SU-DHL-6 (cell line): Measurements from ENCODE around the gene SRCAP.

Experiments used
- H2AFZ ChIP-seq: fragments of 200-600 bp; sonication (generic); 2 replicates; pipeline ENCODE4 v1.6.1; 2014; ENCODE audit warnings: low read depth, mild to moderate bottlenecking, moderate library complexity, mixed read lengths, antibody characterized with exemption, low read length; ENCODE audit not compliant: severe bottlenecking
- H3F3A ChIP-seq: fragments of 200-600 bp; shearing (Covaris generic); 2 replicates; pipeline ENCODE4 v1.6.0; 2016; ENCODE audit warnings: antibody characterized with exemption, mild to moderate bottlenecking; ENCODE audit not compliant: insufficient read depth
- H3K27ac ChIP-seq: fragments of 200-600 bp; sonication (generic); 2 replicates; pipeline ENCODE4 v1.5.1; 2016; ENCODE audit warnings: low read depth, mild to moderate bottlenecking, low read length, moderate library complexity, mixed read lengths
- H3K27me3 ChIP-seq: fragments of 200-600 bp; sonication (generic), shearing (Covaris generic); 2 replicates; pipeline ENCODE4 v1.6.0; 2014; ENCODE audit warnings: mild to moderate bottlenecking, low read length
- H3K36me3 ChIP-seq: fragments of 200-600 bp; sonication (generic); 2 replicates; pipeline ENCODE4 v1.6.1; 2014; ENCODE audit warnings: mild to moderate bottlenecking, low read length, mixed read lengths
- H3K4me2 ChIP-seq: fragments of 300-600, 200-600 bp; shearing (Covaris generic), sonication (generic); 2 replicates; pipeline ENCODE4 v1.6.0; 2014; ENCODE audit warnings: low read length, low read depth, mild to moderate bottlenecking; ENCODE audit not compliant: poor library complexity, severe bottlenecking
- H3K4me3 ChIP-seq: fragments of 200-600 bp; sonication (generic); 2 replicates; pipeline ENCODE4 v1.5.1; 2014; ENCODE audit warnings: antibody characterized with exemption, low read length, mild to moderate bottlenecking, mixed read lengths; ENCODE audit not compliant: insufficient read depth, poor library complexity, severe bottlenecking
- H3K79me2 ChIP-seq: fragments of 200-600 bp; sonication (generic); 2 replicates; pipeline ENCODE4 v1.6.1; 2014; ENCODE audit warnings: mild to moderate bottlenecking, low read length, moderate library complexity; ENCODE audit not compliant: insufficient read depth
- H3K9ac ChIP-seq: fragments of 200-600 bp; sonication (generic); 2 replicates; pipeline ENCODE4 v1.7.0; 2014; ENCODE audit warnings: mild to moderate bottlenecking, low read length
- H3K9me2 ChIP-seq: fragments of 200-600 bp; sonication (generic); replicated peaks from 2 replicates; pipeline ENCODE4 v1.6.1; 2014; ENCODE audit warnings: low read length; ENCODE audit not compliant: insufficient read depth
- H3K9me3 ChIP-seq: fragments of 200-600 bp; sonication (generic); 2 replicates; pipeline ENCODE4 v1.6.1; 2014; ENCODE audit warnings: low read length, mixed read lengths; ENCODE audit not compliant: insufficient read depth
- H4K20me1 ChIP-seq: fragments of 200-600 bp; sonication (generic); 2 replicates; pipeline ENCODE4 v1.6.1; 2014; ENCODE audit warnings: low read depth, mild to moderate bottlenecking, antibody characterized with exemption, low read length, moderate library complexity, mixed read lengths
- CTCF ChIP-seq: fragments of 200-600 bp; sonication (generic); IDR thresholded peaks from one replicate; pipeline ENCODE4 v1.5.1; 2017; ENCODE audit warnings: antibody characterized with exemption, mild to moderate bottlenecking, low read length, moderate library complexity; ENCODE audit not compliant: insufficient read depth, poor library complexity, severe bottlenecking
- EZH2phosphoT487 ChIP-seq: fragments of 200-600 bp; sonication (generic), shearing (Covaris generic); conservative IDR thresholded peaks from 2 replicates; pipeline ENCODE4 v1.6.1; 2018; ENCODE audit warnings: mild to moderate bottlenecking, antibody characterized with exemption, low read length, moderate library complexity, mixed read lengths

SRCAP gene

GRCh38 chr16:30720086-30720485 lies 21.1 kb downstream of the SRCAP start:
- Histone ChIP-seq H2AFZ (no peak overlapping the region), H4K20me1 (no peaks in the 10 kb centered on the region), H3K36me3 (peaks cover 34% of the 10 kb centered on the region), H3K27me3 (no peaks in the 10 kb centered on the region), H3K9me2 (no peaks in the 10 kb centered on the region), H3K27ac (no peak overlapping the region), H3K9ac (no peak overlapping the region), H3K4me3 (no peak overlapping the region), H3K9me3 (no peaks in the 10 kb centered on the region), H3K79me2 (peaks cover 22% of the 10 kb centered on the region; the same call in 1 of the 2 replicates), H3F3A (peaks cover 1% of the 10 kb centered on the region; the same call in 1 of the 2 replicates), H3K4me2 (no peak overlapping the region)
- no peak for TF ChIP-seq CTCF
- no peak for TF ChIP-seq EZH2phosphoT487

DNA sequence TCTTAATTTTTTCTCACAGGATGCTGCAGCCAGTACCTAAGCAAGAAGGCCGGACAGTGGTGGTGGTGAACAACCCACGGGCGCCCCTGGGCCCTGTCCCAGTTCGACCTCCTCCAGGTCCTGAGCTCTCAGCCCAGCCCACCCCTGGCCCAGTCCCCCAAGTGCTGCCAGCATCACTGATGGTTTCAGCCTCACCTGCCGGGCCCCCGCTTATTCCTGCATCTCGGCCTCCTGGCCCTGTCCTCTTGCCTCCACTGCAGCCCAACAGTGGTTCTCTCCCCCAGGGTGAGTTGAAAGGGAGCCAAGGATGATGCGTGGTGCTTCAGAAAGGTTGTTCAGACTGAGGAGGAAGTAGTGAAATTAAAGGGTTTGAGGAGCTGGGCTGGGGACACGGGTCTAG lies 21.7 kb downstream of the SRCAP start:
- no peak overlapping the region for H3K4me3 ChIP-seq
- H3K9me3 ChIP-seq, result no peaks in the 10 kb centered on the region

DNA sequence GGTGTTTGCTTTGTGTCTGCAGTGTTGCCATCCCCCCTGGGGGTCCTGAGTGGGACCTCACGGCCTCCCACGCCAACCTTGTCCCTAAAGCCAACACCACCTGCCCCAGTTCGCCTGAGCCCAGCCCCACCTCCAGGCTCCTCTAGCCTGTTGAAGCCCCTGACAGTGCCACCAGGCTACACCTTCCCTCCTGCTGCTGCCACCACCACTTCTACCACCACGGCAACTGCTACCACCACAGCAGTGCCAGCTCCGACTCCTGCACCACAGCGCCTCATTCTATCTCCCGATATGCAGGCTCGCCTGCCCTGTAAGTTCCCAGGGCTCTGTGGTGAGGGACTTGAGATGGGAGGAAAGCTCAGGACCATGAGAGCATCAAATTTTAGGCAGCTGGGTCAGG lies 22.2 kb downstream of the SRCAP start:
- Histone ChIP-seq H2AFZ (no peak overlapping the region), H3K4me3 (no peak overlapping the region), H3K79me2 (peaks cover 19% of the 10 kb centered on the region), H3K27me3 (no peaks in the 10 kb centered on the region), H3K27ac (no peak overlapping the region), H3K9me3 (no peaks in the 10 kb centered on the region), H3K4me2 (no peak overlapping the region), H4K20me1 (no peaks in the 10 kb centered on the region; the same call in 1 of the 2 replicates), H3K9ac (no peak overlapping the region), H3K9me2 (no peaks in the 10 kb centered on the region), H3K36me3 (peaks cover 33% of the 10 kb centered on the region), H3F3A (no peaks in the 10 kb centered on the region)
- TF ChIP-seq EZH2phosphoT487, result no peak
- TF ChIP-seq CTCF, result no peak

More for the DNA sequence above, 21.7 kb downstream of the SRCAP start:
- Histone ChIP-seq H3F3A (no peaks in the 10 kb centered on the region), H3K79me2 (peaks cover 19% of the 10 kb centered on the region; the same call in 1 of the 2 replicates), H3K36me3 (peaks cover 33% of the 10 kb centered on the region), H3K9ac (no peak overlapping the region), H2AFZ (no peak overlapping the region), H3K27me3 (no peaks in the 10 kb centered on the region), H3K9me2 (no peaks in the 10 kb centered on the region), H4K20me1 (no peaks in the 10 kb centered on the region), H3K4me2 (no peak overlapping the region), H3K27ac (no peak overlapping the region)
- TF ChIP-seq CTCF (no peak), EZH2phosphoT487 (no peak)

DNA sequence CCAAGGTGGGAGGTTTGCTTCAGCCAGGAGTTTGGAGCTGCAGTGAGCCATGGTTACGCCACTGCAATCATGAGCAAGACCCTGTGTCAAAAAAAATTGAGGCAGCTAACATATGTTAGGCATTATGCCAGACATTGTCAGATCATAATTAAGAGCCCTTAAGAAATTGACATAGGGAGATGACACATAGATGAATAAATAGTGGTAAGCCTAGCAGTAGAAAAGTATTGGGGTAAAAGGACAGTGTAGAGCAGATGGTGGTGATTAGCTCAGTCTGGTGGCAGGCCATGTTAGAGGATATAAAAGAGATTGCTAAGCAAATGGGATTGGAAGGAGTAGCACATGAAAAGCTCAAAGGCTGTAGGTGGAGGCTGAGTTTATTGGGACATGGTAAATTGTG lies 22.6 kb downstream of the SRCAP start:
- Histone ChIP-seq H3K9ac (no peak overlapping the region), H3K27ac (no peak overlapping the region), H4K20me1 (no peaks in the 10 kb centered on the region; the same call in 1 of the 2 replicates), H3K4me2 (no peak overlapping the region), H2AFZ (no peak overlapping the region), H3K9me2 (no peaks in the 10 kb centered on the region), H3F3A (no peaks in the 10 kb centered on the region), H3K4me3 (no peak overlapping the region), H3K79me2 (peaks cover 19% of the 10 kb centered on the region), H3K9me3 (no peaks in the 10 kb centered on the region), H3K36me3 (peaks cover 29% of the 10 kb centered on the region), H3K27me3 (no peaks in the 10 kb centered on the region)
- no peak for TF ChIP-seq CTCF
- no peak for TF ChIP-seq EZH2phosphoT487
